Astrocyte of the cerebellum (primary cell): ENCODE data around the gene SEC22C.
A peak's percentile ranks its signal among the peaks of the same experiment; 100 is the strongest.

Experiments
- DNase-seq: peaks from one replicate; pipeline ENCODE4 v3.0.0-alpha.2; 2011; ENCODE audit warnings: low read depth
- H3K4me3 ChIP-seq: 2 replicates; pipeline ENCODE4 v1.5.1; 2011; ENCODE audit warnings: mild to moderate bottlenecking, low read depth, low read length, moderate library complexity
- in situ Hi-C: cut with HindIII; loops from 2 replicates; pipeline ENCODE4 v1.10.0; 2017; ENCODE audit warnings: low sequenced_read_pairs
- TF ChIP-seq, protein P1 (sequence below): IDR thresholded peaks from 2 replicates; pipeline ENCODE4 v1.5.1; 2012; ENCODE audit warnings: low read length, low read depth, moderate library complexity, mild to moderate bottlenecking; ENCODE audit errors: missing control alignments

The SEC22C gene

DNA sequence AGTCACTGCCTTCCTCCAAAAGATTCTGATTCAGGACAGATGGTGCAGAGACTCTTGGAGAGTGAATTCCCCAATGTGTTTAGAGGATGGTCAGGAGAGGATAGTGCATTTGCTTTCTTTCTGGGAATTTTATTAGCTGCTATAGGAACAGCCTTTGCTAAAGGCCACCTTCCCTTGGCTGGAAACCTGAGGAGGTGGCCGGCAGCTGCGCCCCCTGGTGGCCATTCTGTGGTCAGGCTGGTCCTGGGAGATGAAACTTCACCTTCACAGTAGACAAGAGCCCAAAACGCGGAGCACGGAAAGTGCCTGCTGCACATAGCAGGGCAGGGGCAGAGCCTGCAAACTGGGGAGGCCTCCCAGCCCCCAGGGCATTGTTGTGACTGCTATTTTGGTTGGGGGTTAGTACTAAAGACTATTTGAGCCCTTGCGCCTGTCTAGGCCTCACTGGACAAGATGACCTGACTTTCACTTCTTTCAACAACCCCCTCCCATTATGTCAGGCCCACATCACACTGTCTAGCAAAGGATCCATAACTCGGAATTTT is 34.3 kb downstream of the SEC22C start:
- DNase-seq = peak; percentile 32

DNA sequence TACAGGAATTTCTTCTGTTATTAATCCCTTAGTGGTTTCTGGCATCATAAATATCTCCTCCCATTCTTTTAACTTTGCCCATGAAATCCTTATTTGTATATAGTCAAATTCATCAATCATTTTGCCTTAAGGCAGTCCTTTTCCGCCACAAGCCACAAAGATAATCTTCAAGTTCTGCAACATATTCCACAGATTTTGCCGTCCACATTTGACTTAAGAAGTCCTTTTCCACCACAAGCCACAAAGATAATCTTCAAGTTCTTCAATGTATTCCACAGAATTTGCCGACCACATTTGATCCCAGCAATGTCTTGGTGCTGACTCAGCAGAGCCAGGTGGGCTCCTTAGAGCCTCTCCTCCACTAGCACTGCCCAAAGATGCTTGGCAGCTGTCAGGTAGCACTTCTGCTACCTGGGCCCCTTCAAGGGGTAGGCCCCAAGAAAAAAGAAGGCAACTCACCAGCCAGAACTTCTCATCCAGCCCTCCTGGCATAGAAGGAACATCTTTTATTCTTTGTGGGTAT is 35.0 kb downstream of the SEC22C start:
- TF ChIP-seq, protein P1, sequence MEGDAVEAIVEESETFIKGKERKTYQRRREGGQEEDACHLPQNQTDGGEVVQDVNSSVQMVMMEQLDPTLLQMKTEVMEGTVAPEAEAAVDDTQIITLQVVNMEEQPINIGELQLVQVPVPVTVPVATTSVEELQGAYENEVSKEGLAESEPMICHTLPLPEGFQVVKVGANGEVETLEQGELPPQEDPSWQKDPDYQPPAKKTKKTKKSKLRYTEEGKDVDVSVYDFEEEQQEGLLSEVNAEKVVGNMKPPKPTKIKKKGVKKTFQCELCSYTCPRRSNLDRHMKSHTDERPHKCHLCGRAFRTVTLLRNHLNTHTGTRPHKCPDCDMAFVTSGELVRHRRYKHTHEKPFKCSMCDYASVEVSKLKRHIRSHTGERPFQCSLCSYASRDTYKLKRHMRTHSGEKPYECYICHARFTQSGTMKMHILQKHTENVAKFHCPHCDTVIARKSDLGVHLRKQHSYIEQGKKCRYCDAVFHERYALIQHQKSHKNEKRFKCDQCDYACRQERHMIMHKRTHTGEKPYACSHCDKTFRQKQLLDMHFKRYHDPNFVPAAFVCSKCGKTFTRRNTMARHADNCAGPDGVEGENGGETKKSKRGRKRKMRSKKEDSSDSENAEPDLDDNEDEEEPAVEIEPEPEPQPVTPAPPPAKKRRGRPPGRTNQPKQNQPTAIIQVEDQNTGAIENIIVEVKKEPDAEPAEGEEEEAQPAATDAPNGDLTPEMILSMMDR = no peak
- no peak for DNase-seq
- in situ Hi-C loops = no loop called here
- H3K4me3 ChIP-seq = no peak overlapping the region

More for the DNA sequence above, 34.3 kb downstream of the SEC22C start:
- no peak overlapping the region for H3K4me3 ChIP-seq
- in situ Hi-C loops = no loop called here
- TF ChIP-seq, protein P1 = peak; percentile 96

DNA sequence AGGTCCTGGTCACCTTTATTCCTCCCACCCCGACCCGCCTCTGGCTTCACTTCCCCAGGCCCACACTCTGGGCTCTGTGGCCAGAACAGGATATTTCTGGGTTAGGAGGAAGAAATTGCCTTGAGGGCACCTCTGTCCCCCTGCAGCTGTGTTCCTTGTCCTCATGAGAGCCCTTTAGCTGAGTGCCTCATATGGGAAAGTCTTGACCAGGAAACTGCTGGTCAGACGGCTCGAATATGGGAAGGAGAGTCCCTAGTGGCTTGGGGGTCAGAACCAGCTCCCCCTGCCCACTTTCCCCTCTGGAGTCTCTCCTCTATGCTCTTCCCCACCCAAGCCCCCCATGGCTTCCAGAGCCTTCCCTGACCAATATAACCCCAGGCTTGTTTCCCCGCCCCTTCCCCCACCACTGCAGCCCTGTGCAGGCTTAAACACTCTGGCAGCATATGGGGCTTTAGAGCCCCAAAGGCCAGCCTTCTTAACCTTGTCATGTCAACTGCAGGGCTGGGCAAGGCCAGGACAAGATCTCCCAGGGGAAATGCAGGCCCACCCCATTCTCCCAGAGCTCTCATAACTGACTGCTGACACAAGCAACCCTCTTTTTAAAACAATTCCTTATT is 36.4 kb downstream of the SEC22C start:
- DNase-seq = no peak
- in situ Hi-C loops = no loop called here
- no peak overlapping the region for H3K4me3 ChIP-seq
- TF ChIP-seq, protein P1 = peak; percentile 1

DNA sequence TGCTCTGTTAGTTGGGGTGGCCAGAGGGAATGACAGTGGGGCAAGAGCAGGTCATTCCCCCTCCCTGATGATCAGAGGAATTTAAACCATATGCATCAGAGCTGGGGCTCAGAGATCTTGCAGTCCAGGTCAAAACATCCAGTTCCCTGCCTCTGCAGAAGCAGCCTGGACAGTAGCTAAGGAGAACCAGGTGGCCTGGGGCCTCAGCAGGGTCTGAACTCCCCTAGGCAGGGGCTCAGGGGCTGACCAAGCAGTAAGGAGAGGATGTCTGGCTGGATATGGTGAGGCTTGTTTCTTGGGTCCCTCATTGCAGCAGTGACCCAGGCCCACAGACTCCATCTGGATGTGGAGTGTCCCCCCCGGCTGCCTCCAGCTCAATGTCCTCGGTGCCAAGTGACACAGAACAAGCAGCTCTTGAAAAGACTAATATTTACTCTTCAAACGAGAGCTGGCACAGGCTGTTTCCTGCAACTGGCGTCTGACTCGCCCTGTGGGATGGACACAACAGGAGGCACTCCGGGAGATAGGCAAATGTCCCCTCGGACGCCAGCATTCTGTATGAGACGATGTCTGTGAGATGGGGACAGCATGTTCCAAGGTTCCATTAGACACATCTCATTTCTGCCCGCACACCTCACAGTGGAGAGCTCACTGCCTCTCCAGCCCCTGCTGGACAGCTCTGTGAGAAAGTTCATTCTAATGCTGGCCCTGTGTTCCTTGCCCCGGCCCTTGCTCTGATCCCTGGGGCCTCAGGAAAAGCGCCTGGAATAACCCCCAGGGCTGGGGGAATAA is 37.1 kb downstream of the SEC22C start:
- DNase-seq = no peak
- H3K4me3 ChIP-seq = no peak overlapping the region
- in situ Hi-C loops = no loop called here
- TF ChIP-seq, protein P1 = peak; percentile 13

DNA sequence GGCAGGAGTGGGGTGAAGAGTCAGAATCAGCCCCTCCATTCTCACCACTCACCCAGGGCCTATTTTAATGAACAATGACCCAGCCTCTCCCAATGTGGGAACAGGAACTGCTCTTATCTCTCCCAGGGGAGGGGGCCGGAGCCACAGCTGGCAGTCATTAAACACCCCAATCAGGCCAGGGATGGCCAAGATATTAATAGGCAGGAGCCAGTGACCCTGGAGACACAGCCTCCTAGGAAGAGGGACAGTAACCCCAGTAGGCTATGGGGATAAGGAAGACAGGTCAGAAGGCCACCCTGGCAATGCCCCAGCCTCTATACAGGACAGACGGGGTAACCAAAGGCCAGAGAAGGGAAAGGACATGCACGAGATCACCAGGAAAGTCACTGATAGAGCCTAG is 40.7 kb downstream of the SEC22C start:
- H3K4me3 ChIP-seq = no peak overlapping the region
- no peak for DNase-seq
- in situ Hi-C loops = no loop called here
- TF ChIP-seq, protein P1 = no peak

DNA sequence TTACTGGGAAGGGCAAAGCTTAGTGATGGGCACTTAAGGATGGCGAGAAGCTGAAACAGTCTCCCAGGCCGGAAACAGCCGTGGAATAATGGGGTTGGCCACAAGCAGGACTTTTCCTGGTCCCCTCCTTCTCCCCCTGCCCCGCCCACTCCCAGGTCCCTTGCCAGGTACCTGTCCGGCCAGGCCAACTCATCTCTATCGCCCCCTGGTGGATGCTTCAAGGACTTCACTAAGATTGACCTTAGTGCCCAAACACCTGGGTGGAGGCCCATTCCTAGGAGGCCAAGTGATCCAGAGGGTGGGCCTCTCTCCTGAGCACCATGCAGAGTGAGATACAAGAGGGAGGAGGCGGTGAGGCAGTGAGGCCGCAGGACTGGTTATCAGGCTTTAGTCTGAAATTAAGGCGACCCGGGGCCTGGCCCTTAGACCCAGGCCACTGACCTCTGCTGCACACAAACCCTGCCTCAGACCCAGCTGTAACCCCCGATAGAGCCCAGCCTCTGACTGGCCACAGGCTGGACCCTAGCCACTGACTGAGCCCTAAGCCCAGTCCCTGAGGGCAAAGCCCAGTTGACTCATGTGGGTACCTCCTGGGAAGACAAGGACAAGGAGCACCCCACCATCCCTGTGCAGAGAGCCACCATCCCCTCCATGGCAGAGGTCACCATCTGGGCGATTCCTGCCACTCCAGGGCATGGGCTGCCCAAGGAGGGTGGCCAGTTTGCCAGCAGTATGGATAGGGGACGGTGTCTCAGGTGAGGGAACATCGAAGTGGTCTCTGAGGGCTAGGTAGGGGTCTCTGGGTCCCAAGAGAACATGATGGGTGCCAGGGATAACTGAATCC is 41.7 kb downstream of the SEC22C start:
- in situ Hi-C loops = no loop called here
- H3K4me3 ChIP-seq = no peak overlapping the region
- no peak for DNase-seq
- TF ChIP-seq, protein P1 = peak; percentile 61
